Activated T-cell treated with anti-CD3 and anti-CD28 coated beads for 48 hours (primary cell): ENCODE results near the gene GMPPB.
A peak's percentile ranks its signal among the peaks of the same experiment; 100 is the strongest.
"Not testable (repeated sequence)": the region's sequence is repeated elsewhere in the genome, so short reads cannot be mapped to it uniquely, and the experiment has no call there.

Experiments used
- DNase-seq: peaks from one replicate; pipeline ENCODE4 v3.0.0-alpha.2; 2020; ENCODE audit warnings: low read depth

The GMPPB gene

DNA sequence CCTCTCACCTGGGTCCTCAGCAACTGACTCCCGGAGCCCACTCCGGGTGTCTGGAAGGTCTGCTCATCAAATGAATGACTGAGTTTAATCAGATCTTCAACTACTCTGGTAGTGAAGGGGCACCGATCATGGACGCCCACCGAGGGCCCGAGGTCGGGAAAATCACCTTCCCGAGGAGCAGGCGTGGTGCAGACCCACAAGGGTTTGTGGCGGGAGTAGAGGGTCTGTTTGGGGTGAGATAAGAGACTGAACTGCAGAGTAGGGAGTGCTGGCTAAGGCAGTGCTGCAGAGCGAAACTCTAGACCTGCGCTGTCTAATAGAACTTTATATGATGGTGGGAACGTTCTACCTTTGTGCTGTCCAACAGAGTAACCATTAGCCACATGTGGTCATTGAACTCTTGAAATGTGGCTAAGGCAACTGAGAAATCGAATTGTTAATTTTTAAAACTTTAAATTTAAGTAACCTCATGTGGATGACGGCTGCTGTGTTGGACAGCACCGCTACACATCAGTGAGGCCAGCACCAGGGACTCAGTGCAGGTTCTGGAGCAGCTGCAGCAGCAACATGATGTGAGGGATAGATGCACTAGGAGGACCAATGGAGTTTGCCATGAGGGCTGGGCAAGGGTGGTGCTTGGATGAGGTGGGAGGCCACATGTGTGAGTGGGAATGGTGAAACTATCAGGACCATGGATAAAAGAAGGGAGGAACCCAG is 33.7 kb downstream of the GMPPB start:
- not testable (repeated sequence) for DNase-seq

DNA sequence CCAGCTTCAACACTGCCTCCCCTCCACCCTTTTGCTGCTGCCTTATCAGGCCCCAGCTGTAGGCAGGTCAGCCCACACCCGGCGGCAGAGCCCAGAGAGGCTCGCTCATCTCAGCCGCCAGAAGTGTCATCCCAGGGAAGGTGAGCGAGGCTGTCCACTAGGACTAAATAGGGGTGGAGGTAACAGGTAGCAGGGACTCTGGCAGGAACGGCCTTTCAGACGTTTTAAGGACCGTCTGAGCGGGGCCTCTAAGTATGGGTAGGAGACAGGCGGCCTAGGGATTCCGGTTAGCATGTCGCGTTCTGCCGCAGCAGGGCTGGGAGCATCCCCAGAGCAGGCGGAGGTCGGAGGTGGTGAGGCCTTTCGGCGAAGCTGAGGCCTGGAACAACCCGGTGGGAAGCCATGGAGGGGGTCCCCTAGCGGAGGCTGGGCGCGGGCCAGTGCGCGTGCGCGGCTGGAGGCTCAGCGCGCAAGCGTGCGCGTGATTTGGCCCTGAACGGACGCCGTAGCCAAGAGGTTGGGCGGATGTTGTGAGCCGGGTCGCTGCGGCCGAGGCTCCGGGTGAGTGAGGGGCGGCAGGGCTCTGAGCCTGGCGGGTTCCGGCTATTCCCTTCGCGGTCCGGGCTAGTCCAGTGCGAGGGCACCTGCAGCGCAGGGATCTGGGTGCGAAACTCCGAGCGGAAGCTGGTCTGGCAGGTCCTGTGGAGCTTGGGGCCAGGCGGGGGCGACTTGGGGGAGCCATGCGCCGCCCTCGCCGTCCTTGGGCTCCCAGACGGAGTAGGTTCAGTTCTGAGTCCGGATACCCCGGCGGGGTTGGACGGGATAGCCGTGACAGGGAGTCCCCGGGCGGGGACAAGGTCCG is 34.5 kb downstream of the GMPPB start, which contains the start of the genes MST1 and RNF123:
MST1 (minus strand) TSS at position 429 of the 862 bp plus-strand sequence. CDS start 783 bp downstream, outside the sequence.
RNF123 (plus strand) TSS at position 512 of the 862 bp plus-strand sequence. CDS start 1,609 bp downstream, outside the sequence.
- DNase-seq = peak; percentile 91

DNA sequence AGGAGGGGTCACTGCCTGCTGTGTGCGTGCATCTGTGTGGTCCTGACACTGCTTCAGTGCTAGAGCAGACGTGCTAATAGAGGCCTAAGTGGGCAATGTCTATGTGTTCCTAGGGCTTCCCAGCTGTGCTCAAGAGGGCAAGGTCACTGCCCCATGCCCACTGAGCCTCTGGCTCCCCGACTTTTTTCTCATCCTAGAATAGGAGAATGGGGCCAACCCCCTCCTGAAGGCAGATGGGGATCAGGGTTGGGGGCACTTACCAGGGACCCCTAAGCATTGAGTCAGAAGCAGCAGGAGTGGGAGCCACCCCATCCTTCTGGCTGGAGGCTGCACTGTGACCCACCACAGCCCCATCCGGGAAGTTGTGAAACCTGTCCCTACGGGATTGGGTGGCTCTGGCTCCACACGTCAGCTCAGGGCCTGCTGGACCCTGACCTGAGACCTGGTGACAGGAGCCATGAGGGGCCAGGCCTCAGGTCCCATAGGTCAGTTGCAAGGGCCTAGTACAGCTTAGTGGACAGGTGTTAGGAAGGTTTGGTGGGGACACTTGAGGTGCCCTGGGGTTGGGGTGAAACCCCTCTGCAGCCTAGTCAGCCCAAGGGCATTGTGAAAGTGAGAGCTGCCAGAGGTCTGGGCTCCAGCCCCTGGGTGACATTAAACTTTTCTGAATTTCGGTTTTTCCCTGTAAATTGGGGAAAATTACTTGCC is 35.3 kb downstream of the GMPPB start:
- not testable (repeated sequence) for DNase-seq

DNA sequence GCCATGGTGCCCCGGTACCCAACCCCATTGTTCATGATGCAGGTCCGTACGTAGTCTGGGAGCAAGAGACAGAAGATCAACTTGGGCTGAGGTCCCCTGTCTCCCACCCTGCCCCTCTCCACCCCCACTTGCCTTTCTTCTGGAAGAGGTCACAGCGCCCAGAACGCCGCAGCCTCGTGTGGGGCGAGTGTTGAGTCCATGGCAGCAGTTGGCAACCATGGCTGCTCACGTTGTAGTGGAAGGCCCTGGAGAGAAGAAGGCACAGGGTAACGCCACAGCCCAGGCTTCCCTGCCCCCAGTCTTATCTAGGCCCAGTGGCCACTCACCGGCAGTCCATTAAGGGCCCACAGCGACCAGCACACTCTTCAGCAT is 36.3 kb downstream of the GMPPB start:
- DNase-seq = not testable (repeated sequence)

DNA sequence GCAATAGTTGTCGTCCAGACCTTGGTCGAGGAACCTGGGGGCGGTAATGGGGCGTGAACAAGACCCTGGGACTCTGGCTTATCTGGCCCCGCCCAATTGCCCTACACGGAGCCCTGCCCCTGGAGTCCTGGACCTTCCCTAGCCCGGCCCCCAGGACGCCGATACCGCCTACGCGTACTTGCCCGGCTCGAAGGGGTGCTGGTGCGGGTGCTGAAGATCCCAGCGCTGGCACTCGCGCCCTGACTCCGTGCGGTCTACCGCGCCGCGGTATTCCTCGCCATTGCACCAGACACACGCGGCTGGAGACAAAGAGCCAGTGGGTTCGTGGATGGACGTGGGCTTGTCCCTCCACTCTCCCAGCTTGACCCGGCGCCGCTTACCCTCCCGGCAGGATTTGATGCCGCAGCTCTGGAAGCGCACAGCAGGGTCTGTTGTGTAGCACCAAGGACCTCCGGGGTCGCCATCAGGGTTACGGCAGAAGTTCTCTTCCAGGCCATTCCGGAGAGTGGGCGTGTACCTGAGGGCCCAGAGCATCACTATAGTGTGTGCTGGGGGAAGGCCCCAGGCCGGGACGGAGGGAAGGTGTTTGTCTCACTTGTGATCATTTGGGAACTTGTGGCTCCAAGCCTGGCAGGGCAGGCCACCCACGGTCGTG is 36.9 kb downstream of the GMPPB start:
- peak; percentile 49 for DNase-seq

DNA sequence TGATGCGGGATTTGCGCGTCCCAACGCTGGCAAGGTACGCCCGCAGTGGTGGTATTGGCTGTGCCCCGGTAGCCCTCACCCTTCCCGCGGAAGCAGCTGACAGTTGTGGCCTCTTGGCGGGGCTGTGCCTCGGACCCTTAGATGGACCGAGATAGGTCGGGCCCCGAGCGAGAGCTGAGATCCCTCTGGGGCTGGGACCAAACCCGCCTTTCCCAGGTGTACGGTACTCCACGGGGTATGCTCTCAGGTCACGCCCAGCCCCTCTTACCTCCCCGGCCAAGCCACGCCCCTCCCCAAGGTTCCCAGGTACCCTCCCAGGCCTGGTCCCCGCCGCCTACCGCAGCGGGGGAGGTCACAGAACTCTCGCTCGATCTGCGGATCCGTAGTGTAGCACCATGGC is 37.4 kb downstream of the GMPPB start:
- not testable (repeated sequence) for DNase-seq

DNA sequence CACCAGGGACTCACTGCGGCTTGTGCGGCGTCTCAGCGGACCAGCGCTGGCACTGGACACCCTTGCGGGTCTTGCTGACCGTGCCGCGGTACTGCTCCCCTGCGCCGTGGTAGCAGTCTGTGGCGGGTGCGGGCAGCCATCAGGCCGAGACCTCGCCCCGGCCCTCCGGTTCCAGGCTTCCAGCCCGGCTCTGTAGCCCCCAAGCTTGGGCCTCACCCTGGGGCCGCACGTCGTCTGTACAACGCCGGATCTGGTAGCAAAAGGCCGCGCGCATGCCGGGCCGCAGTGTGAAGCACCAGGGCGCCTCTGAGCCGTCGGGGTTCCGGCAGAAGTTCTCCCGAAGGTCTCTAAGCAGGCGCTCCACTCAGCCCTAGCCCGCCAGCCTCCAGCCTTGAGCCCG is 37.9 kb downstream of the GMPPB start:
- DNase-seq = not testable (repeated sequence)

DNA sequence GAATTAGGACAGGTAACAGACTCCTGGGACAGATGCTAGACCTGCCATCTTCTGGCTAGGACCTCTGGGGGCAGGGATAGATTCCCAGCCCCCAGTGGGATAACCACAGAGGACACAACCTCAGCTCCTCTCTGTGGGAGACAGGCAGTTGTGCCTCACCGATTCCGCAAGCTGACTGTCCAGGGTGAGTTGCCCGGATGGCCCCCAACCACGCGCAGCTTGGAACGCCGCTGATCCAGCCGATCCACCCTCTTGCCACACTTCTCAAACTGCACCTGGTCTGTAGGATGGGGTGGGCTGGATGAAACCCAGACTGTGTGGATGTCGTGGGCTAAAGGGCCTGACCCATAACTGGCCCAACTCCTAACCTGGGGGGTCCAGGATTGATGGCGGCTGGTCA is 38.6 kb downstream of the GMPPB start:
- not testable (repeated sequence) for DNase-seq

DNA sequence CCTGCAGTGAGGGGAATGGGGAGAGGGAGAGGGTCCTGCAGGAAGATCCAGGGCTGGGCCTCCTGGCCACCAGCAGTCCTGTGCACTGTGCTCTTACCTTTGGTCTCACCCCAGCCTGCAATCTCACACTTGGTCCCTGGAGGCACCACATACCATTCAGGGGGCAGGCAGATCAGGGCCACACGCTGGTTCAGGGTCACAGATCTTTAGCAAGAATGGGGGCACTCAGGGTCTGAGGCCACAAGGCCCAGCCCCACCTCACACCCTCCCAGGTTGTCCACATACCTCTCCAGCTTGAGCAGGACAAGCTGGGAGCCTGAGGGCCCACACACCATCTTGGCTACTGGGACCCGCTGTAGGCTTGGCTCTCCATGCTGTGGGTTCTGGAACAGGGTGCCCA is 39.3 kb downstream of the GMPPB start:
- DNase-seq = not testable (repeated sequence)

DNA sequence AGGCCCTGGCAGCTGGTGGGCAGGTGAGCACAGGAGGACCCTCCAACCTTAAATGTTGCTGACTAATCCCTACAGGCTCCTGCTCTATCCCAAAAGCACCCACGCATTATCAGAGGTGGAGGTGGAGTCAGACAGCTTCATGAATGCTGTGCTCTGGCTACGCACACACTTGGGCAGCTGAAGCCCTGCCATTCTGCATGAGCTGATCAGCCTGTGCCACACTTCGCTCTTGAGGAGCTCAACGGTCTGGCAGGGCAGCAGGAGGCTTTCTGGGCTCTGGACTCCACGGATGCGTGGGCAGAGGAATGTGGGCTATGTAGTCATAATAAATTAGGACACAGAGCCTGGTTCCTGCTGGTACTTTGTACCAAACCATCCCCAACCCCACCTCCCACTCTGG is 40.6 kb downstream of the GMPPB start:
- no peak for DNase-seq

DNA sequence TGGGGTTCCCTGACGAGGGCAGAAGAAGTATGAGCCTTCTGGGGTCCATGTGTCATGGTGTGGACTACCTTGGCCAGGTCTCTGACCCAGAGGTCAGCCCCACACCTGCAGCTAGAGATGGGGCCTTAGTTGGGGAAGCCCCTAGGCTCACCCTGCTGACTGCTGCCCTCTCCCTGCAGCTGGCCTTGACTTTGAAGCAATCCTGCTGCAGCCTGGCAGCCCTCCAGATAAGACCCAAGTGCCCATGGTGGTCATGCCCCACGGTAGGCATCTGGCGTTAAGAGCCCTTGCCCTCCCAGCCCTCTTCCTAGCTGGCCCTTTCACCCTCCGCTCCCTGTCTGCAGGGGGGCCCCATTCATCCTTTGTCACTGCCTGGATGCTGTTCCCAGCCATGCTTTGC is 42.2 kb downstream of the GMPPB start:
- no peak for DNase-seq

DNA sequence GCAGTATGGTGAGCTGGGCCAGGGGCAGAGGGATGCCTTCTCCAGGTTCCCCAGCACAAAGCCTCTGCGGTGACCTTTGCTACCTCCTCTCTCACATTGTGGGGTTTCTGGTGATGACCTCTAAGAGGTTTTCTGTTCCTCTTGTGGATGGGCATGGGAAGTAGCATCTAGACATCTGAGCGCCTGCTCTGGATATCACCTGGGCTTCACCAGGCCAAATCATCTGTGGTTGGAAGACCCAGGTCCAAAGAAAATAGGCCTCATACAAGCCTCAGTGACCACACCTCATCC is 42.6 kb downstream of the GMPPB start:
- DNase-seq = no peak

DNA sequence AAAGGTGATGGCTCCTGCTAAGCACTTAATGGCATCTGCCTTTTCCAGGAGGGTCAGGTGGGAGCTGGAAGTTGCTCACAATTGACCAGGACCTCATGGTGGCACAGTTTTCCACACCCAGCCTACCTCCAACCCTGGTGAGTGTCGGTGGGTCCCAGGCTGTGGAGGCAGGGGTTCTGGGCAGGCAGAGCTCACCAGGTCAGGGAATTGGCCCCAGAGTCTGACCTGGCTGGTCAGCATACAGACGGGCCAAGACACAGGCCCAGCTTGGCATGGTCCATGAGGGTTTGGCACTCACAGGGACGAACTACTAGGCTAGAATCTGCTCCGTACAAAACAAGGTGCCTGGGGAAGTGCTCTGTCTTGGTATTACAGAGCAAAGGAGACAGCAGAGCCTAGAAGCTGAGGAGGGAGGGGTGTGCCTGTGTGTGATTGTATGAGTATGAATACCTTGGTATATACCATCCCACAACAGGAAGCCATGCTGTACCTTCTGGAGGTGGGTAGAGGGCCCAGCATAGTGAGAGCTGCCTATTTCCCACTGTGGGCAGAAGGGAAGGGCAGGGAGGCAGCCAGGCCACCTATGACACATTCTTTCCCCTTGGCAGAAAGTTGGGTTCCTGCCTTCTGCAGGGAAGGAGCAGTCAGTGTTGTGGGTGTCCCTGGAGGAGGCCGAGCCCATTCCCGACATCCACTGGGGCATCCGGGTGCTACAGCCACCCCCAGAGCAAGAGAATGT is 43.1 kb downstream of the GMPPB start:
- no peak for DNase-seq

DNA sequence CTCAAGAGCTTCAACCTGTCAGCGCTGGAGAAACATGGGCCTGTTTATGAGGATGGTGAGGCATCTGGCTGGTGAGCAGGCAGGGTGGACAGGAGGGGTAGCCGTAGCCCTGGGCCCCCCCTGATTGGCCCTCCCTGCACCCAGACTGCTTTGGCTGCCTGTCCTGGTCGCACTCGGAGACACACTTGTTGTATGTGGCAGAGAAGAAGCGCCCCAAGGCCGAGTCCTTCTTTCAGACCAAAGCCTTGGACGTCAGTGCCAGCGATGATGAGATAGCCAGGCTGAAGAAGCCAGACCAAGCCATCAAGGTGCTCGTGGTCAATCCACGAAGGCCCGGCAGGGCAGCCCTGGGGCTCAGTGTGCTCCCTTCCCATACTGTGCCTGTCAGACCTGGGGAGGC is 47.8 kb downstream of the GMPPB start:
- no peak for DNase-seq

DNA sequence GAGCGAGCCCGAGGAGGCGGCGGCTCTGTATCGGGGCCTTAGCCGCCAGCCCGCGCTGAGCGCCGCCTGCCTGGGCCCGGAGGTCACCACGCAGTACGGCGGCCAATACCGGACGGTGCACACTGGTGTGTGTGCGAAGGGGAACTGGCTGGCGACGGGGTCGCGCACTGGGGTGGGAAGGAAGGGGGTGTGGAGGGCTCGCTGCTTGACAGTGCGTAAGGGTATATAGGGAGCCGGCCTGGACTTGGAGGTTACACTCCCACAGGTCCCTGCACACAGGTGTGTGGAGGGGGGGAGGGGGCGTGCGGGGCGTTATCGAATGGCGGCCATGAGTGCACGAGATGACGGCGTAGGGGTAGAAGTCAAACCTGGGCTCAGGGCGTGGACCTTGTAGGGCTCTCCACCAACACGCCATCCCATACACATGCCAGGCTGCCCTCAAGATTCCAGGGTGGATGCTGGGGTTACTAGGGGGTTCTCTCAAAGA is 49.2 kb downstream of the GMPPB start:
- no peak for DNase-seq

DNA sequence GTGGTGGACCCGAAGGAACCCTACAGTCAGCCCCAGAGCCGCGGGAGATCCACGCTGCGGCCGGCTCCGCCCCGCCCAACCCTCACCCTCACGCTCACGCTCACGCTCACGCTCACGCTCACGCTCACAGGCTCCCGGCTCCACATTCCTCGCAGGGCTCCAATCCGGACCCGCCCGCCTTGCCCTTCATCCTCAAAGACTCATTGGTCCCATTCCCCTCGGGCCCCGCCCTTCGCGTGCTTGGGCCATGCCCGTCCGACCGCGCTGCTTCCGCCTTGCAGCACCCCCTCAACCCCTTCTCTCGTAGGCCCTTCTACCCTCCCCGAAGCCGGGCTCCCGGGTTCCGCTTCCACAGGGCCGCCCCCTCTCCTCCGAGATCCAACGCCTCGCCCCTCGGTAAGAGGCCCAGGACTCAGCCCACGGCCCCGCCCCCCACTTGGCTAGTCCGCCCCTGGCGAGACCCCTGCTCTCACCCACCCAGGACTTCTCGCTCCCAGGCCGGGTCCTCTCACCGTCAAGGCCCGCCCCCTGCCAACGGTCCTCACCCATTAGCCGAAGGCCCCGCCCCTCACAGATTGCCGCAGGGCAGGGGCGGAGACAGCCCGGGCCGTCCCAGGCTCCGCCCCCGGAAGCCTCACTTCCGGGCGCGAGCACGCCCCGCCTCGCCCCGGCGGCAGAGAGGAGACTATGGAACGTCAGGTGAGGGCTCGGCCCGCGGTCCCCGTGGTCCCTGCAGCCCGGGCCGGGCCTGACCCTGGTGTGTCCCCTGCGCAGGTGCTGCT is 49.8 kb downstream of the GMPPB start, which contains the start of gene APEH:
APEH (plus strand) TSS at position 637 of the 782 bp plus-strand sequence; CDS start at position 688, 51 bp downstream.
- DNase-seq = peak; percentile 98

DNA sequence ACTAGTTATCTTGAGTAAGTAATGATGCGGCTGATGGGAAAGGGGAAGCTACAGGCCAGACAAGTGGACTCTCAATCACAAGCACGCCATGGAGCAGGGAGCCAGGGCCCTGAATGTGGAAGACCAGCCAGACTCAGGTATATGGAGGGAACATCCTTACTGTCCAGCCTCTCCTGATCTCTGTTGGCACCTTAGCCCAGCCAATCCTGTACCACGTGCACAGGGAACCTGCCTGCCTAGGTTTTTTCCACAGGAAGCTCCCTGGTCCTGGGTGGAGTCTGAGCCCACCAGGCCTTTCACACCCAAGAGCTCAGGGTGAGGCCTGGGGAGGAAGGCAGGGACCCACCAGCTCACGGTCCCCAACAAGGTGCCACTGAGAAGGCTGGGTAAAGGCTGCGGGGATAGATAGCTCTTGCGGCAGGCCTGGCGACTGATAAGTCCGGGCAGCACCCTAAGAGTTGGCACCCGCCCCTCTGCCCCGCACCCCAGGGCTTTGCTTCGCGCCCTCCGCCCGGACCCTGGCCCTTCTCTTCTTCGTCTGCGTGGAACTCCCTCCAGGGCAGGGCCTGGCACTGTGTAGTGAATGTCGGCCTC is 50.5 kb downstream of the GMPPB start:
- peak; percentile 23 for DNase-seq

DNA sequence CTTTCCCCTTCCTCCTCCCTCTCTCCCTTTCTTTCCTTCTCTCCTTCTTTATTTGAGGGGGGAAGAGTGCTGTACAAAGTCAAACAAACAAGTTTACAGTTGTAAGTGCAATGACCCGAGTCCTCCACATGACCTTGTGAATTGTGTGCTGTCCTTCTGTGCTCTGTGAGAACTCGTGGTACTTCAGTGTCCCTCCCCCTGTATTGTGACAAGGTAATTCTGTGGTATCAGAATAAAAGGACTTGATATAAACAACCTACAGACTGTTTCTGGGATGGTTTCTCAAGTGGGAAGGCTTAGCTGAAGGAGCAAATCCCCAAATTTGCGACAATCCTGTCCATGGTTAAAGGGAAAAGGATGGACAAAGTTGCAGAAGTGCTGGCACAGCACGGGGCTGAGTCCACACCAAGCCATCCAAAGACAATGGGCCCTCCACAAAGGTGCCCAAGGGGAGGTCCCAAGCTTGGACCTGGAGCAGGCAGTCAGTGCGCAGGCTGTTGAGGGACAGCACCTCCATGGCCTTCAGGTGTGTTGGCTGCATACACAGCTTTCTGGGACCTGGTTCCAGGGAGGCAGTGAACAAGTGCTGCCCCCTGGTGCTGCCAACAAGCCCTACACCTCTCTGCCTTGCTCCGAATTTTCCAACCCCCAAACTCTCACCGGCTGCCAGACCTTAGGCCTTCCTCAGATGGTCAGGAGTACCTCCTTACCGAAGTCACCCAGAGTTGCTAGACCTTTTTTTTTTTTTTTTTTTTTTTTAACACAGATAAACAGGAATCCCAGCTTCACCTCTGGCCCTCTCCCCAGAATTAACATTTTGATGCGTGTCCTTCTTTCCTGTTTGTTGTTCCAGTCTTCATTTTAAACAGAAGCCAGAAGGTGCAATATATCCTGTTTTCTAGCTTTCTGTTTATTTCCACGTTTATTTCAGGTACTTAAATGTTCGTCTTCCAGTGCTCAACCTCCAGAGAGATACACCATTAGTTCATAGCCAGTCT is 52.2 kb downstream of the GMPPB start:
- DNase-seq = peak; percentile 73

DNA sequence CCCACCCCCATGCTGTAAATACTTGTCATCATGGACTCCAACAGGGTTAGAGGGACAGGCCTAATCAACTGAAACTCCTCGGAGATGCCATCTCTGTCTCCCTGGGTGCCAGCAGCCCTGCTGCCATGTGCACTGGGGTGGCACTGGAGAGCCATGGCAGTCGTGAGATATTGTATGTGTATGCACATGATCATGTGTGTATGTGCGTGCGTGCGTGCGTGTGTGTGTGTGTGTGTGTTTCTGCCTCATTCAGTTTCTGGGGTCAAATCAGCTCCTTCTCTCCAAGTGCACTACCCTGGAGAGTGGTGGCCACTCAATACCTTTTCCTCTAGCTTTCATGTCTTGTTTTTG is 52.8 kb downstream of the GMPPB start:
- DNase-seq = no peak
